ENCODE data around the gene PER2. TPM values are rescaled to one million over a fixed set of nuclear protein-coding genes. Genes with fewer than 3 reads are reported as not detected.

PER2 gene
- total and polyA plus RNA-seq, 2 of the 13 experiments (the other 11 are each of a cell fraction or from before 2014, with no cell fraction given): 5.1 to 9.4 TPM

GRCh38 chr2:238320246-238320647, 31.8 kb upstream of the PER2 start, which contains the start of gene TRAF3IP1 (continued):
- TF ChIP-seq ZNF101 (CRISPR knock-in tag; IDR thresholded peaks at IDR 0.05; ENCODE audit: borderline replicate concordance, low read depth) (no peak), IKZF5 (CRISPR knock-in tag; IDR thresholded peaks at IDR 0.05) (no peak), HNRNPK (IDR thresholded peaks at IDR 0.05; ENCODE audit: low read depth, low read length, poor library complexity, severe bottlenecking) (peak; percentile 59), CREM (IDR thresholded peaks at IDR 0.05) (no peak), CREM (CRISPR knock-in tag; IDR thresholded peaks at IDR 0.05) (no peak), MIXL1 (CRISPR knock-in tag; IDR thresholded peaks at IDR 0.05) (no peak), EP300 (IDR thresholded peaks at IDR 0.05; ENCODE audit: low read depth in 2 of 2, low read length in 2 of 2) (no peak), EP300 (CRISPR knock-in tag; IDR thresholded peaks at IDR 0.05; ENCODE audit: borderline replicate concordance) (no peak), U2AF1 (optimal IDR thresholded peaks at IDR 0.05; ENCODE audit: low read depth, low read length) (no peak), ARNT2 (CRISPR knock-in tag; IDR thresholded peaks at IDR 0.05; ENCODE audit: low read depth) (peak; percentile 24; the same call in 1 of the 2 replicates), XBP1 (CRISPR knock-in tag; IDR thresholded peaks at IDR 0.05) (no peak), MTF2 (CRISPR knock-in tag; IDR thresholded peaks at IDR 0.05; ENCODE audit: borderline replicate concordance) (0 out of 2 replicates have a peak, but pooled peaks have one; percentile 31), ZNF790 (CRISPR knock-in tag; IDR thresholded peaks at IDR 0.05; ENCODE audit: borderline replicate concordance) (no peak), GLI4 (CRISPR knock-in tag; IDR thresholded peaks at IDR 0.05; ENCODE audit: borderline replicate concordance) (no peak), ZNF597 (CRISPR knock-in tag; IDR thresholded peaks at IDR 0.05) (no peak), EZH2 (conservative IDR thresholded peaks at IDR 0.05; ENCODE audit: low read depth, low read length) (no peak), SAFB2 (CRISPR knock-in tag; IDR thresholded peaks at IDR 0.05; ENCODE audit: borderline replicate concordance, low read depth) (peak; percentile 58; the same call in 1 of the 2 replicates), PATZ1 (CRISPR knock-in tag; IDR thresholded peaks at IDR 0.05) (peak; percentile 84; the same call in 1 of the 2 replicates)
